ENCODE measurements around the gene SEC14L5.

DNA sequence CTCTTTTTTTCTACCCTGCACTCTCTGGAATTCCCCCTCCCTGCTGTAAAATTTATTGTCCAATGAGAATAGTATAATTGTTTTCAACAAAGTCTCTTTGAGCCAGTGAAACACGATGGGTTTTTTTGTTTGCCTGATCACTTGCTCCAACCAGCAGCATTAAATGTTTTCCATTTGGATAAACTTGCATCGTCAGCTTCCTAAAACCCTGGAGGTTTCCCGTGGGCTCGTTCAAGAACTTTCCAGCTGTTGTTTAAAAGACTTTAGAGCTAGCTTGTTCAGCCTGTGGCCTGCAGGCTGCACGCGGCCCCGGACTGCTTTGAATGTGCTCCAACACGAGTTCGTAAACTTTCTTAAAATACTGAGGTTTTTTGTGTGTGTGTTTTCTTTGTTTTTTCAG is 60.7 kb downstream of the SEC14L5 start:
- TF ChIP-seq, protein P1, sequence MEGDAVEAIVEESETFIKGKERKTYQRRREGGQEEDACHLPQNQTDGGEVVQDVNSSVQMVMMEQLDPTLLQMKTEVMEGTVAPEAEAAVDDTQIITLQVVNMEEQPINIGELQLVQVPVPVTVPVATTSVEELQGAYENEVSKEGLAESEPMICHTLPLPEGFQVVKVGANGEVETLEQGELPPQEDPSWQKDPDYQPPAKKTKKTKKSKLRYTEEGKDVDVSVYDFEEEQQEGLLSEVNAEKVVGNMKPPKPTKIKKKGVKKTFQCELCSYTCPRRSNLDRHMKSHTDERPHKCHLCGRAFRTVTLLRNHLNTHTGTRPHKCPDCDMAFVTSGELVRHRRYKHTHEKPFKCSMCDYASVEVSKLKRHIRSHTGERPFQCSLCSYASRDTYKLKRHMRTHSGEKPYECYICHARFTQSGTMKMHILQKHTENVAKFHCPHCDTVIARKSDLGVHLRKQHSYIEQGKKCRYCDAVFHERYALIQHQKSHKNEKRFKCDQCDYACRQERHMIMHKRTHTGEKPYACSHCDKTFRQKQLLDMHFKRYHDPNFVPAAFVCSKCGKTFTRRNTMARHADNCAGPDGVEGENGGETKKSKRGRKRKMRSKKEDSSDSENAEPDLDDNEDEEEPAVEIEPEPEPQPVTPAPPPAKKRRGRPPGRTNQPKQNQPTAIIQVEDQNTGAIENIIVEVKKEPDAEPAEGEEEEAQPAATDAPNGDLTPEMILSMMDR (conservative IDR thresholded peaks at IDR 0.05), result no peak
- no peak for TF ChIP-seq EZH2 (IDR thresholded peaks at IDR 0.05; ENCODE audit: low read depth)
